Glutamatergic neuron (in vitro differentiated cells): ENCODE data around the gene EIF4G2. TPM values are rescaled to one million over a fixed set of nuclear protein-coding genes. Genes with fewer than 3 reads are reported as not detected.

ENCODE experiments used
- DNase-seq: peaks from one replicate; pipeline ENCODE4 v3.0.0; 2022
- H3K27ac Mint-ChIP-seq: one replicate; pipeline ENCODE4 v1.8.0; 2020; ENCODE audit warnings: mild to moderate bottlenecking, mixed read lengths, inconsistent platforms; ENCODE audit not compliant: unreplicated experiment
- H3K27me3 Mint-ChIP-seq: one replicate; pipeline ENCODE4 v1.8.0; 2020; ENCODE audit warnings: mild to moderate bottlenecking, moderate library complexity, mixed read lengths, inconsistent platforms; ENCODE audit not compliant: unreplicated experiment
- H3K36me3 Mint-ChIP-seq: one replicate; pipeline ENCODE4 v1.8.0; 2020; ENCODE audit warnings: mild to moderate bottlenecking, mixed read lengths, inconsistent platforms; ENCODE audit not compliant: unreplicated experiment
- H3K4me1 Mint-ChIP-seq: one replicate; pipeline ENCODE4 v1.8.0; 2020; ENCODE audit warnings: mild to moderate bottlenecking, low read depth, mixed read lengths, inconsistent platforms; ENCODE audit not compliant: unreplicated experiment
- H3K4me3 Mint-ChIP-seq: one replicate; pipeline ENCODE4 v1.8.0; 2020; ENCODE audit warnings: mild to moderate bottlenecking, mixed read lengths, inconsistent platforms; ENCODE audit not compliant: unreplicated experiment
- H3K9me3 Mint-ChIP-seq: one replicate; pipeline ENCODE4 v1.8.0; 2020; ENCODE audit warnings: mild to moderate bottlenecking, moderate library complexity, mixed read lengths, inconsistent platforms; ENCODE audit not compliant: unreplicated experiment
- CTCF ChIP-seq: fragments of 200-600 bp; sonication (generic); IDR thresholded peaks from one replicate; pipeline ENCODE4 v1.5.0; 2021; ENCODE audit not compliant: partially characterized antibody, unreplicated experiment
- total RNA-seq: library from RNA; stranded (reverse); fragmentation: NEBNext Ultra II Directional; extraction: Animal tissue kit (Norgen Biotek cat#: 25700); gene quantifications from one replicate; pipeline ENCODE4 v1.2.1, GENCODE V29; 2021; ENCODE audit not compliant: unreplicated experiment

The EIF4G2 gene
- total RNA-seq, 1 donor from 2014 or later = 1,663 TPM

- peaks cover 8% of the 10 kb centered on the region for H3K27me3 Mint-ChIP-seq
- H3K4me1 Mint-ChIP-seq = peaks cover 10% of the 10 kb centered on the region
- no peak overlapping the region for H3K27ac Mint-ChIP-seq
- H3K4me3 Mint-ChIP-seq = no peak overlapping the region
- peaks cover 12% of the 10 kb centered on the region for H3K9me3 Mint-ChIP-seq
- no peaks in the 10 kb centered on the region for H3K36me3 Mint-ChIP-seq
- TF ChIP-seq CTCF = no peak
- no peak for DNase-seq
Observed at GRCh38 chr11:10855295-10855694, 46.6 kb upstream of the EIF4G2 start.

- no peak for TF ChIP-seq CTCF
- no peaks in the 10 kb centered on the region for H3K27me3 Mint-ChIP-seq
- no peak overlapping the region for H3K4me3 Mint-ChIP-seq
- H3K36me3 Mint-ChIP-seq = no peaks in the 10 kb centered on the region
- no peak for DNase-seq
- H3K9me3 Mint-ChIP-seq = no peaks in the 10 kb centered on the region
- no peak overlapping the region for H3K27ac Mint-ChIP-seq
- H3K4me1 Mint-ChIP-seq = peaks cover 1% of the 10 kb centered on the region
Observed at GRCh38 chr11:10847960-10848860, 39.5 kb upstream of the EIF4G2 start.

DNA sequence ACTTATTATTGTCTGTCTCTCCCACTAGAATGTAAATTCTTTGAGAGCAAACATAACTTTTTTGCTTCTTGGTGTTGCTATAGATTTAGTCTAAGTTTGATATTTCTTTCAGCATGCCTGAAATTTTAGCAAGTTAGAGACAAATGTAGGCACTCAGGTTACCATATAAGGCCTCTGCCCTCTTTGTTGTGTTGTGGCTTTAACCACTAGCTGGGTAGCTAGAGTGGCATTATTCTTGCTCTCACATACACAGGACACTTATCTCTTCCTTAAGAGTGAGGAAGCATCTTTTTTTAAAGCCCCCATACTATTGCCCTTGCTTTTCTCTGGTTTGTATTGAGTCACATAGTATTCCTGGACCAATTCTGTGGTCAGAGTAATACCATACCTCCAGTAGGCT lies 37.9 kb upstream of the EIF4G2 start:
- no peak for DNase-seq
- TF ChIP-seq CTCF = no peak
- H3K27me3 Mint-ChIP-seq = no peaks in the 10 kb centered on the region
- H3K27ac Mint-ChIP-seq = no peak overlapping the region
- H3K4me1 Mint-ChIP-seq = no peaks in the 10 kb centered on the region
- no peaks in the 10 kb centered on the region for H3K36me3 Mint-ChIP-seq
- H3K9me3 Mint-ChIP-seq = no peaks in the 10 kb centered on the region
- H3K4me3 Mint-ChIP-seq = no peak overlapping the region

DNA sequence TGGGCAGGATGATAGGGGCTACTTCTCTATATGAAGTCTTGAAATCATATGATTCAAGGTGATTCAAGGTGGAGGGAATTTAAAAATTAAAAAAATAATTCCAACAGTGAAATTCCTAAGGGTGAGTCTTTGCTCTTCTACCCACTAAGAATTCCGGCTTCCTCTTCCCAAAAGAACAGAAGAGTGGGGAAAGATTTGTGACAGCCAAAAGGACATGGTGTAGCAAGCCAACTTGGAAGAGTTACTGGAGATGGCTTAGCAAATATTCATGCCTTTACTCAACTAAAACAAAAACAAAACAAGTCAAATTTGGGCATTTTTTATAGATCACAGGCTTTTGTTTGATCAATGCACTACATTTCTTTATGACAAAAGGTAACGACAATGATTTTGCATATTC lies 36.9 kb upstream of the EIF4G2 start:
- Mint-ChIP-seq H3K4me3 (no peak overlapping the region), H3K27me3 (no peaks in the 10 kb centered on the region), H3K4me1 (no peaks in the 10 kb centered on the region), H3K9me3 (no peaks in the 10 kb centered on the region), H3K36me3 (no peaks in the 10 kb centered on the region), H3K27ac (no peak overlapping the region)
- TF ChIP-seq CTCF = no peak
- DNase-seq = no peak

GRCh38 chr11:10844796-10845195 lies 36.1 kb upstream of the EIF4G2 start:
- H3K4me3 Mint-ChIP-seq = no peak overlapping the region
- H3K27me3 Mint-ChIP-seq = no peaks in the 10 kb centered on the region
- no peak for DNase-seq
- no peak overlapping the region for H3K27ac Mint-ChIP-seq
- H3K36me3 Mint-ChIP-seq = no peaks in the 10 kb centered on the region
- H3K9me3 Mint-ChIP-seq = no peaks in the 10 kb centered on the region
- TF ChIP-seq CTCF = no peak
- no peaks in the 10 kb centered on the region for H3K4me1 Mint-ChIP-seq
